Embryonic facial prominence (tissue), 1 donor: ENCODE measurements around the gene ACLY.

Source experiments
- DNase-seq: peaks from one replicate; pipeline ENCODE4 v3.0.0-alpha.2; 2016; ENCODE audit errors: extremely low spot score

ACLY gene

GRCh38 chr17:41918314-41919164, at the start of gene ACLY:
Gene ACLY, minus strand, starts transcription at chr17:41918951. Its CDS starts 5,078 bp downstream, at chr17:41913873.
- DNase-seq = peak; percentile 87

- DNase-seq = no peak
Observed at GRCh38 chr17:41967921-41968578, 49.3 kb upstream of the ACLY start.

DNA sequence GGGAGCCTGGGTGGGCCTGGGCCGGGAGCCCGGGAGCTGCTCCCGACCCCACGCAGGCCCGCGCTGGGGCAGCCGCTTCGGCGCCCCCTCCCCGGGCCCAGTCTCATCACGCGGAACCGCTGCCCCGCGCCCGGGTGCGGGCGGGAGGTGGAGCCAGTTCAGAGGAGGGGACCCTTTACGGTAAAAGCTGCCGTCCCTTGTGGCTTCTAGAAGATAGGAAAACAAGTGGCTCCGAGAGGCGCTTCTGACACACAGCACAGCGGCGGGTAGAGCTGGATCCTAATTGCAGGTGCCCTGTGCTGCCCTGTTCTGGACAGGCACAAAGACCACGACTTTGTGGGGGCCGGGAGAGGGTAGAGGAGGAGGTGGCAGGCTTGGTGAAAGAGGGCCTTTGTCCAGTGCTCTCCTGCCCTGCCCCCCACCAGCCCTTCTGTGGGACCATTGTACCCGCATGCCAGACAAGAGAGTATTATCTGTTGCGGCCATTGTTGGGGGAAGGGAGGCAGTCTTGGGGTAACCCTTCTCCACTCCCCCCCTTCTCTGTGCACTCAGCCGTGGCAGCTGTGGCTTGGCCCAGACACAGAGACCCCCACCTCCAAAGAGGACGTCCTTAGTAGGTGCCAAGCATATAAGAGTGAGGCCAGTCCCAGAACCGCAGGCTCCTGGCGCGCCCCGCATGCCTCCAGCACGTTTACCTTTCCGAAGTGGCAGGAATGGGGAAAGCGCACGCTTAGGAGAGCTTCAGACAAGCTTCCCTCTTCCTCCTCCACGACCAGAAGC, 48.6 kb upstream of the ACLY start:
- DNase-seq = no peak

GRCh38 chr17:41966463-41967140, 47.9 kb upstream of the ACLY start, which contains the start of gene CNP:
Gene CNP, plus strand, starts transcription at chr17:41966795. Its CDS starts 90 bp downstream, at chr17:41966885.
- DNase-seq = peak; percentile 74

- peak; percentile 51 for DNase-seq
Observed at GRCh38 chr17:41965694-41966462, 47.1 kb upstream of the ACLY start.

DNA sequence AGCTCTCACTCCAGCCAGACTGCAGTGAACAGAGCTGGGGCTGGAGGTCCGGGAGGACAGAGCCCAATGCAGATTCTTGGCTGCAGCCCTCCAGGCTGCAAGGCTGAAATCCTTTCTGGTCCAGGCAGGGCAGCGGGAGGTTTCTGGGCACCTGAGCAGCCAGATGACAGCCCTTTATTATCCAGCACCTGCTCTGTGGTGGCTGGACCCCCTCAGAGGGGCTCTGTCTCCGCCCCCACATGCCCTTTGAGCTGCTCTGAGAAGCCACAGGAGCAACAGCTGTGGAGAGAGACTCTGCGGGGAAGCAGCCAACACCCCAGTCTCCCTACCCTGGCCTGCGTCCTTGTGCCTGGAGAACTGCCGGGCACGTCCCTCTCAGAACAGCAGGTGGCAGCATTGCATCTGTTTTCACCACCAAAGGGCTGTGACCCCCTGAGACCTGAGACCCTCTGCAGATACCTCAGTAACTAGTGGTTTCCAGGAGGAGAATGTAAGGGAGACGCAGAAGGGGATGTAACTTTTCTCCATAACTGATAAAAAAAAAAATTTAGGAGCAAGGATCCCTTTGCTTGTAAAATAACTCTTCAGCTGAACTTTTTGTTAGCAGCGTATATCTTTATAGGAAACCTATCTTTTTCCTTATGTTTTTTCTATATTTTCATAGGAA, 44.1 kb upstream of the ACLY start:
- no peak for DNase-seq

- DNase-seq = no peak
Observed at GRCh38 chr17:41962111-41962510, 43.4 kb upstream of the ACLY start.

DNA sequence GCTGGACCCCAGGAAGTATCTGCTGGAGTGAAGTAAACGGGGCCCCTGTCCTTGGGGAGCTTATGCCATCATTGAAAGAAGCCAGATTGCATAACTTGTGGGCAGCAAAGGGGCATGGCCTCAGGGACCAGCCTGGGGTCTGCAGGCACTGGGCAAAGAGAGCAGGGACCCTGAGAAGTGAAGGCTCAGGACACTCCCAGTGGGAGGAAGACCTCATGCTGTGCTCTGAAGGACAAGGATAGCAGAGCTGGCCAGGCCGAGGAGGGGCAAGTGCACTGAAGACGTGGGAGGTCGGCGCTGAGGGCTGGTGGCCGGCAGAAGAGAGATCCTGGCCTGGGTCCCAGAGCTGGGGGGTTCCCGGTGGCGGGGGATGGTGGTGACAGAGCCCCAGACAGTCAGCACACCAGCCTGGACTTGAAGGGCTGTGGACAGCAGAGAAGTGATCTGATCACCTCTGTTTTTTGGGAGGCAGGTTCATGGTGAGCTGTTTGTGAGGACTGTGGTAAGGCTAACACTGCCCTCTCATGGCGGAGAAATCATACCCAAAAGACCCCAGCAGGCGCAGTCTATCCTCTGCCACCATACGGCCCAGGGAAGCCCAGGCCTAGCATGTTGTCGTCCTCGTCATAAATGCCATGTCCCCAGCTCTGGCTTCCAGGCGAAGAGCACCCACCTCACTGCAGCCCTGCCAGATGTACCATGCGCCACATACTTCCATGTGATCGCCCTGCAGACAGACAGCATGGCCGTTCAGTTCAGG, 40.8 kb upstream of the ACLY start:
- DNase-seq = no peak

DNA sequence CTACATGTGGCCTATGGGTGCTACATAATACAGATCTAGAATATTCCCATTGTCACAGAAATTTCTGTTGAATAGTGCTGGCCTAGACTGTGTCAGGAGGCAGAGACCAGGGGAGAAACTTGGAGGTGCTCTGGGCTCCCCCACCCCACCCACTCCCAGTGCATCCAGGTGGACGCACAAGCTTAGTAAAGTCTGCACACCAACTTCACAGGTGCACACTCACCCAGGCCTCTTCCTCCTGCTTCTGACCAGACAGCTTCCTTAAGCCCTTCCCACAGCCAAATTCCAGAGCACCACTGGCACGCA, 40.2 kb upstream of the ACLY start:
- no peak for DNase-seq

DNA sequence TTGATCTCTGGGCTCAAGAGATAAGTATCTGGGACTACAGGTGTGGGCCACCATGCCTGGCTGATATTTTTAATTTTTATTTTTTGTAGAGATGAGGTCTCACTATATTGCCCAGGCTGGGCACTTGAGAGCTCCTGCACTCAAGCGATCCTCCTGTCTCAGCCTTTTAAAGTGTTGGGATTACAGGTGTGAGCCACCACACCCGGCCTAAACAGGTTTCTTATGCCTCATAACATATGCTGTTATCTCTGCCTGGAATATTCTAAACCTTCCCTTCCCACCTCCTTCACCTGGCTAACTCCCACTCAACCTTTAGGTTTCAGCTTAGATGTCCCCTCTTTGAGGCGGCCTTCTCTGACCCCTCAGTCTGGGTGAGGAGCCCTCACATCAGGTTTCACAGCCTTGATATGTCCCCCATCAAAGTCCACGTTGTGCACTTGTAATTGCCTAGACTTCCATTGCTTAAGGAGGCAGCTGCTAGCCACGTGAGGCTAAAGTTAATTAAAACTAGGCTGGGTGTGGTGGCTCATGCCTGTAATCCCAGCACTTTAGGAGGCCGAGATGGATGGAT, 39.2 kb upstream of the ACLY start:
- no peak for DNase-seq

GRCh38 chr17:41957031-41957868, 38.5 kb upstream of the ACLY start:
- no peak for DNase-seq

DNA sequence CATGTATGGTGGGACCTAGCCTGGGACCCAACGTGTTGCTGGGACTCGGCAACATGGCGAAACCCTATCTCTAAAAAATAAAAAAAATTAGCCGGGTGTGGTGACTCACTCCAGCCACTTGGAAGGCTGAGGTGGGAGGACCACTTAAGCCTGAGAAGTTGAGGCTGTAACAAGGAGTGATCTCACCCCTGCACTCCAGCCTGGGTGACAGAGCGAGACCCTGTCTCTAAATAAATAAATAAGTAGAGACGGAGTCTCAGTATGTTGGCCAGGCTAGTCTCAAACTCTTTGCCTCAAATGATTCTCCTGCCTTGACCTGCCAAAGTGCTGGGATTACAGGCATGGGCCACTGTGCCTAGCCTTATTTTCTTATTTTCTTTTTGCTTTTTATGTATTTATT, 37.8 kb upstream of the ACLY start:
- DNase-seq = no peak

GRCh38 chr17:41948762-41949460, 30.2 kb upstream of the ACLY start:
- no peak for DNase-seq

DNA sequence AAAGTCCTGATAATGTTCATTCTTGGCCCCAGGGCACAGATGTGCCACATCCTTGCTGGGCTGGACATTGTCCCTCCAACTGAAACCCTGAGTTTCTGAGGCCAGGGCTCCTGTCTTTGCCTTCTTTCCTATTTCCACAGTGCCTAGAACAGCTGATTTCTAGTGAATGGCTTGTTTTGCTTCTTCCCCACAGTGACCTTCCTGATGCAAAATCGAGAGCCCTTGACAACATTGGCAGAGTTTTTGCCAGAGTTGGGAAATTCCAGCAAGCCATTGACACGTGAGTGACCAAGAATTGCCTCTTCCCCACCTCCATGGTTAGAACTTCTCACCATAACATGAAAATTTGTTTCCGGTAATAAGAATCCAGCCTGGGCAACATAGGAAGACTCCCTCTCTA, 26.2 kb upstream of the ACLY start:
- DNase-seq = no peak

- no peak for DNase-seq
Observed at GRCh38 chr17:41943492-41943891, 24.7 kb upstream of the ACLY start.

DNA sequence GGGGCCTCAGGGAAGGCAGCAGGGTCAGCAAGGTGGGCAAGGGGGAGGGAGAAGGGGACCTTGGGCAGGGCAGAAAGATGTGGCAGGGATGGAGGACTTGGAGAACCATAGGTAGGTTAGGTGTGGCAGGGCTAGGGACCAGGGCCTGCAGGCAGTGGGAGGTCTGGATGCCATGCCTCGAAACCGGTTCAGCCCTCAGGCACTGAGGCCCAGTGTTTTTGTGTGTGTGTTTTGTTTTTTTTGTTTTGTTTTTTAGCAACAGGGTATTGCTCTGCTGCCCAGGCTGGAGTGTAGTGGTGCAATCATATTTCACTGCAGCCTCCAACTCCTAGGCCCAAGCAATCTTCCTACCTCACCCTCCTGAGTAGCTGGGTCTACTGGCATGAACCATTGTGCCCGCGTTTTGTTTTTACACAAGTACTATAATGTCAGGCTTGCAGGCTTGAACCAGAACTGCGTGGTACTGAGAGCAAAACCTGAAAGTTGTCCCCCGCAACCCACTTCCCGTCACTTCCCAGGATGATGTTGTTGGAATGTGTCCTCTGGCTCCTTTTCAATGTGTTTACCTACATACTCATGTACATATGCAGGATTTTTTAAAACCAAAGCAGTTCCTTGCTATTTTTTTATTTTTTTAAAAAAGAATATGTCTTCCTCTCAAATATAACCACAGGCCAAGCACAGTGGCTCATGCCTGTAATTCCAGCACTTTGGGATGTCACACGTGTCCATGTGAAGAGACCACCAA, 24.0 kb upstream of the ACLY start:
- DNase-seq = no peak

GRCh38 chr17:41941168-41941567, 22.4 kb upstream of the ACLY start:
- DNase-seq = no peak
